H4 (cell line): ENCODE data around the gene HTT. TPM values are rescaled to one million over a fixed set of nuclear protein-coding genes. Genes with fewer than 3 reads are reported as not detected.

ENCODE experiments used
- DNase-seq: peaks from one replicate; pipeline ENCODE4 v3.0.0-alpha.2; 2015; ENCODE audit warnings: low spot score
- total RNA-seq: library from RNA; depleted of rRNA; stranded (reverse); fragments of >200 nt; shearing (Covaris generic); gene quantifications from 2 replicates; pipeline ENCODE4 v1.2.3, GENCODE V29; 2014

The HTT gene
- total RNA-seq, 1 experiment from 2014 or later = 23.9 TPM

GRCh38 chr4:3234171-3235029, 159.9 kb downstream of the HTT start:
- no peak for DNase-seq

GRCh38 chr4:3235030-3235345, 160.5 kb downstream of the HTT start:
- no peak for DNase-seq

GRCh38 chr4:3235581-3235980, 161.1 kb downstream of the HTT start:
- no peak for DNase-seq

GRCh38 chr4:3236326-3236878, 161.9 kb downstream of the HTT start:
- no peak for DNase-seq

GRCh38 chr4:3237266-3237665, 162.8 kb downstream of the HTT start:
- DNase-seq = no peak

- no peak for DNase-seq
Observed at GRCh38 chr4:3237712-3238560, 163.5 kb downstream of the HTT start.

- no peak for DNase-seq
Observed at GRCh38 chr4:3238721-3239120, 164.2 kb downstream of the HTT start.

- no peak for DNase-seq
Observed at GRCh38 chr4:3239303-3239702, 164.8 kb downstream of the HTT start.

- DNase-seq = no peak
Observed at GRCh38 chr4:3239998-3240920, 165.8 kb downstream of the HTT start.

GRCh38 chr4:3240936-3241522, 166.5 kb downstream of the HTT start:
- DNase-seq = no peak

GRCh38 chr4:3241898-3242524, 167.5 kb downstream of the HTT start:
- no peak for DNase-seq

- DNase-seq = no peak
Observed at GRCh38 chr4:3243136-3243780, 168.8 kb downstream of the HTT start.

- no peak for DNase-seq
Observed at GRCh38 chr4:3244002-3244401, 169.5 kb downstream of the HTT start.

- DNase-seq = no peak
Observed at GRCh38 chr4:3244747-3245146, 170.3 kb downstream of the HTT start.

- no peak for DNase-seq
Observed at GRCh38 chr4:3245676-3246075, 171.2 kb downstream of the HTT start.

- DNase-seq = no peak
Observed at GRCh38 chr4:3246458-3247398, 172.2 kb downstream of the HTT start.

- DNase-seq = no peak
Observed at GRCh38 chr4:3247399-3248177, 173.1 kb downstream of the HTT start.

GRCh38 chr4:3248178-3248480, 173.6 kb downstream of the HTT start:
- no peak for DNase-seq
